ENCODE measurements around the gene OTOA. TPM values are rescaled to one million over a fixed set of nuclear protein-coding genes. Genes with fewer than 3 reads are reported as not detected.
A peak's percentile ranks its signal among the peaks of the same experiment; 100 is the strongest.

The OTOA gene
- total and polyA plus RNA-seq, 2 of the 13 experiments (the other 11 are each of a cell fraction or from before 2014, with no cell fraction given), result 0.05 to 0.15 TPM

- no peak for TF ChIP-seq AKNA (CRISPR knock-in tag; IDR thresholded peaks at IDR 0.05; ENCODE audit: borderline replicate concordance)
- no peak for TF ChIP-seq HES4 (CRISPR knock-in tag; IDR thresholded peaks at IDR 0.05; ENCODE audit: borderline replicate concordance)
- no peak for TF ChIP-seq MZF1 (CRISPR knock-in tag; IDR thresholded peaks at IDR 0.05; ENCODE audit: borderline replicate concordance)
- TF ChIP-seq RARG (CRISPR knock-in tag; IDR thresholded peaks at IDR 0.05; ENCODE audit: low read depth), result no peak
- no peak for TF ChIP-seq ZBTB21 (CRISPR knock-in tag; IDR thresholded peaks at IDR 0.05)
- TF ChIP-seq ZNF547 (CRISPR knock-in tag; IDR thresholded peaks at IDR 0.05), result no peak
- TF ChIP-seq DNMT3B (CRISPR knock-in tag; conservative IDR thresholded peaks at IDR 0.05), result no peak
- no peak for TF ChIP-seq NFYC (CRISPR knock-in tag; IDR thresholded peaks at IDR 0.05)
- no peak for TF ChIP-seq ZNF7 (CRISPR knock-in tag; IDR thresholded peaks at IDR 0.05)
- 0 out of 2 replicates have a peak, but pooled peaks have one; percentile 13 for TF ChIP-seq ZSCAN29 (CRISPR knock-in tag; conservative IDR thresholded peaks at IDR 0.05)
- TF ChIP-seq ZNF850 (CRISPR knock-in tag; conservative IDR thresholded peaks at IDR 0.05), result no peak
- no peak for TF ChIP-seq MBNL3 (CRISPR knock-in tag; conservative IDR thresholded peaks at IDR 0.05)
- TF ChIP-seq SRF (IDR thresholded peaks at IDR 0.05; ENCODE audit: low read depth, low read length), result no peak
- no peak for TF ChIP-seq FUBP1 (CRISPR knock-in tag; IDR thresholded peaks at IDR 0.05; ENCODE audit: borderline replicate concordance)
- no peak for TF ChIP-seq ZFP91 (CRISPR knock-in tag; IDR thresholded peaks at IDR 0.05; ENCODE audit: borderline replicate concordance)
- no peak for TF ChIP-seq PRDM4 (CRISPR knock-in tag; IDR thresholded peaks at IDR 0.05; ENCODE audit: borderline replicate concordance)
- no peak for TF ChIP-seq SPEN (CRISPR knock-in tag; IDR thresholded peaks at IDR 0.05; ENCODE audit: low read depth)
- TF ChIP-seq ZNF597 (CRISPR knock-in tag; IDR thresholded peaks at IDR 0.05), result no peak
- no peak for TF ChIP-seq SALL1 (CRISPR knock-in tag; IDR thresholded peaks at IDR 0.05)
Measured at GRCh38 chr16:21666772-21667171, 3.0 kb downstream of the OTOA start (continued).
